Spleen (tissue), 7 donors: ENCODE measurements around the gene ATP12A.

Experiments
- CTCF ChIP-seq, 11 experiments: fragments of 200-600 bp in 7 of 11; fragments of 450-650 bp in 4 of 11; sonication (generic) in 4 of 11; IDR thresholded peaks in 8 of 11; conservative IDR thresholded peaks in 3 of 11; 1 replicate in 7 of 11; 2 replicates in 4 of 11; pipeline versions ENCODE4 v1.4.0 to v1.8.0; 2016 to 2021; ENCODE audit warnings: antibody characterized with exemption in 11 of 11, inconsistent platforms in 4 of 11, mild to moderate bottlenecking in 1 of 11
- POLR2A ChIP-seq, 3 donors: fragments of 450-650 bp; IDR thresholded peaks; one replicate each; pipeline ENCODE4 v1.5.1; 2017; ENCODE audit warnings: antibody characterized with exemption in 3 of 3, mild to moderate bottlenecking in 1 of 3
- donor health status: DM: no; HTN: no; CAD: no; lungs with moderate emphysema.
- donor health status: DM: no; HTN: no; CAD: no.
- donor health status: DM: no; HTN: no; CAD: no.

- TF ChIP-seq CTCF (IDR thresholded peaks at IDR 0.05 in 8 of 11, conservative IDR thresholded peaks at IDR 0.05 in 3 of 11) (no peak), POLR2A (IDR thresholded peaks at IDR 0.05) (no peak)
These were observed 62.8 kb downstream of the ATP12A start for GRCh38 chr13:24742977-24743376.
